Brain microvascular endothelial cell (primary cell): ENCODE data around the gene ZNF211.

ENCODE experiments used
- DNase-seq: peaks from one replicate; pipeline ENCODE4 v3.0.0-alpha.2; 2020
- H3K27ac ChIP-seq: fragments of 250-450 bp; sonication (Bioruptor Pico); 2 replicates; pipeline ENCODE4 v1.5.1; 2020; ENCODE audit warnings: mild to moderate bottlenecking, moderate library complexity
- H3K27me3 ChIP-seq: fragments of 250-450 bp; sonication (Bioruptor Pico); replicated peaks from 2 replicates; pipeline ENCODE4 v1.5.1; 2020; ENCODE audit warnings: mild to moderate bottlenecking
- H3K36me3 ChIP-seq: fragments of 250-450 bp; sonication (Bioruptor Pico); replicated peaks from 2 replicates; pipeline ENCODE4 v1.5.1; 2020; ENCODE audit warnings: mild to moderate bottlenecking
- H3K4me3 ChIP-seq: 2 replicates; pipeline ENCODE4 v1.5.1; 2011; ENCODE audit warnings: low read depth, mild to moderate bottlenecking, control low read depth, low read length, moderate library complexity
- CTCF ChIP-seq: IDR thresholded peaks from 2 replicates; pipeline ENCODE4 v1.5.1; 2011; ENCODE audit warnings: low read depth, mild to moderate bottlenecking, moderate library complexity, low read length, control low read depth, inconsistent platforms; ENCODE audit errors: missing control alignments
- in situ Hi-C: cut with HindIII; loops from 2 replicates; pipeline ENCODE4 v1.10.0; 2017; ENCODE audit warnings: low sequenced_read_pairs, low pct_ligation_motif_present

The ZNF211 gene

GRCh38 chr19:57632987-57633831, at the start of gene ZNF211:
ZNF211 (plus strand) TSS chr19:57633168; CDS start chr19:57633347, 179 bp downstream.
- Histone ChIP-seq H3K4me3 (peak within 1 kb of the TSS; percentile 91), H3K27me3 (no peaks in the 10 kb centered on the region), H3K36me3 (peaks cover 11% of the 10 kb centered on the region), H3K27ac (peak within 1 kb of the TSS; percentile 69)
- in situ Hi-C loops = no loop called here
- peak; percentile 95 for DNase-seq
- no peak for TF ChIP-seq CTCF

- TF ChIP-seq CTCF = peak; percentile 16
- H3K36me3 ChIP-seq = peaks cover 3% of the 10 kb centered on the region
- H3K4me3 ChIP-seq = peak within 1 kb of the TSS; percentile 72
- H3K27ac ChIP-seq = no peak within 1 kb of the TSS
- no peaks in the 10 kb centered on the region for H3K27me3 ChIP-seq
- DNase-seq = peak; percentile 91
- in situ Hi-C loops = no loop called here
Observed at GRCh38 chr19:57583521-57584416, 49.2 kb upstream of the ZNF211 start, which contains the start of gene ZIK1. ZIK1 (plus strand) TSS chr19:57584145; CDS start chr19:57584357, 212 bp downstream.

- in situ Hi-C loops = no loop called here
- H3K27ac ChIP-seq = peak overlapping the region; percentile 68
- H3K36me3 ChIP-seq = peaks cover 27% of the 10 kb centered on the region
Observed at GRCh38 chr19:57587529-57587928, 45.4 kb upstream of the ZNF211 start.

GRCh38 chr19:57599377-57599760, 33.6 kb upstream of the ZNF211 start:
- no peak for DNase-seq
- in situ Hi-C loops = no loop called here
- Histone ChIP-seq H3K36me3 (peaks cover under 1% of the 10 kb centered on the region), H3K27ac (no peak overlapping the region), H3K27me3 (no peaks in the 10 kb centered on the region), H3K4me3 (peak overlapping the region; percentile 84)
- TF ChIP-seq CTCF = no peak

More at GRCh38 chr19:57587529-57587928, 45.4 kb upstream of the ZNF211 start:
- DNase-seq = peak; percentile 83
- no peak overlapping the region for H3K4me3 ChIP-seq
- no peak for TF ChIP-seq CTCF
- H3K27me3 ChIP-seq = no peaks in the 10 kb centered on the region

GRCh38 chr19:57599761-57600383, 33.1 kb upstream of the ZNF211 start, which contains the start of gene ZNF530:
ZNF530 (plus strand) TSS chr19:57599885; CDS start chr19:57604346, 4,461 bp downstream.
- Histone ChIP-seq H3K27ac (no peak within 1 kb of the TSS), H3K27me3 (no peaks in the 10 kb centered on the region), H3K4me3 (peak within 1 kb of the TSS; percentile 84), H3K36me3 (peaks cover 3% of the 10 kb centered on the region)
- in situ Hi-C loops = no loop called here
- TF ChIP-seq CTCF = peak; percentile 1
- peak; percentile 89 for DNase-seq
